Measurements from ENCODE around the gene SLC35F1.

DNA sequence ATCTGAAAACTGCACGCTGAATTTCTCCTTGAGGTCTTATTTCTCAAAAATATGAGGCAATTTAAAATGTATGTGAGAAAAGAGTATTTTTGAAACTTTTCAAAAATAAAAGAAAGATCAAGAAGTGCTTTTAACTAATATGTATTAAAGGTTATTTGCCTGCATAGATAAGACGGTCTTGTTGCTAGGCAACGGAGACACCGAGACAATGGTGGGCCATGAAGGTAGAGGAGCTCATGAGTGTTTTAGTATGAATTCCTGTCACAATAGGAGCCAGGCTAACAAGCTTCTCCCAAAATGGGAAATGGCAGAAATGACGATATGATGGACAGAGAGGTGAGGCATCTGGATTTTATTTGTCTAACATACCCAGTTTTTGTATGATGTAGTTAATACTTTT, 308.2 kb downstream of the SLC35F1 start:
- TF ChIP-seq, protein P1, sequence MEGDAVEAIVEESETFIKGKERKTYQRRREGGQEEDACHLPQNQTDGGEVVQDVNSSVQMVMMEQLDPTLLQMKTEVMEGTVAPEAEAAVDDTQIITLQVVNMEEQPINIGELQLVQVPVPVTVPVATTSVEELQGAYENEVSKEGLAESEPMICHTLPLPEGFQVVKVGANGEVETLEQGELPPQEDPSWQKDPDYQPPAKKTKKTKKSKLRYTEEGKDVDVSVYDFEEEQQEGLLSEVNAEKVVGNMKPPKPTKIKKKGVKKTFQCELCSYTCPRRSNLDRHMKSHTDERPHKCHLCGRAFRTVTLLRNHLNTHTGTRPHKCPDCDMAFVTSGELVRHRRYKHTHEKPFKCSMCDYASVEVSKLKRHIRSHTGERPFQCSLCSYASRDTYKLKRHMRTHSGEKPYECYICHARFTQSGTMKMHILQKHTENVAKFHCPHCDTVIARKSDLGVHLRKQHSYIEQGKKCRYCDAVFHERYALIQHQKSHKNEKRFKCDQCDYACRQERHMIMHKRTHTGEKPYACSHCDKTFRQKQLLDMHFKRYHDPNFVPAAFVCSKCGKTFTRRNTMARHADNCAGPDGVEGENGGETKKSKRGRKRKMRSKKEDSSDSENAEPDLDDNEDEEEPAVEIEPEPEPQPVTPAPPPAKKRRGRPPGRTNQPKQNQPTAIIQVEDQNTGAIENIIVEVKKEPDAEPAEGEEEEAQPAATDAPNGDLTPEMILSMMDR (optimal IDR thresholded peaks at IDR 0.05 in 1 of 3, IDR thresholded peaks at IDR 0.05 in 1 of 3, conservative IDR thresholded peaks at IDR 0.05 in 1 of 3; ENCODE audit: extremely low read depth in 1 of 3, insufficient read depth in 2 of 3, low read length in 3 of 3), result no peak
- TF ChIP-seq EZH2 (IDR thresholded peaks at IDR 0.05; ENCODE audit: low read length), result no peak
